KMS-11 (cell line): ENCODE measurements around the gene TOP1.

ENCODE experiments used
- H2AFZ ChIP-seq: fragments of 200-600 bp; sonication (generic); 2 replicates; pipeline ENCODE4 v1.6.1; 2016; ENCODE audit warnings: antibody characterized with exemption, mixed run types, low read depth
- H3K27ac ChIP-seq: fragments of 200-600 bp; sonication (generic); 2 replicates; pipeline ENCODE4 v1.6.1; 2016; ENCODE audit warnings: mild to moderate bottlenecking, mixed run types
- H3K27me3 ChIP-seq: fragments of 200-600 bp; sonication (generic); 2 replicates; pipeline ENCODE4 v1.6.1; 2017; ENCODE audit warnings: mild to moderate bottlenecking, low read depth, mixed run types, moderate library complexity; ENCODE audit not compliant: insufficient read depth
- H3K36me3 ChIP-seq: fragments of 200-600 bp; sonication (generic); 2 replicates; pipeline ENCODE4 v1.6.1; 2017; ENCODE audit warnings: mild to moderate bottlenecking, mixed run types; ENCODE audit not compliant: insufficient read depth
- H3K4me1 ChIP-seq: fragments of 200-600 bp; sonication (generic); 2 replicates; pipeline ENCODE4 v1.6.1; 2016; ENCODE audit warnings: mild to moderate bottlenecking, low read depth, mixed run types; ENCODE audit not compliant: poor library complexity, severe bottlenecking
- H3K4me2 ChIP-seq: fragments of 200-600 bp; sonication (generic); 2 replicates; pipeline ENCODE4 v1.7.0; 2016; ENCODE audit warnings: mild to moderate bottlenecking, mixed run types
- H3K4me3 ChIP-seq: fragments of 200-600 bp; sonication (generic); IDR thresholded peaks from 2 replicates; pipeline ENCODE4 v1.6.1; 2017; ENCODE audit warnings: low read depth, low read length, mixed read lengths; ENCODE audit not compliant: insufficient read depth
- H3K79me2 ChIP-seq: fragments of 200-600 bp; sonication (generic); 2 replicates; pipeline ENCODE4 v1.6.1; 2016; ENCODE audit warnings: low read depth, mixed run types; ENCODE audit not compliant: insufficient read depth
- H3K9ac ChIP-seq: fragments of 200-600 bp; sonication (generic); 2 replicates; pipeline ENCODE4 v1.6.1; 2016; ENCODE audit warnings: mild to moderate bottlenecking, mixed run types
- H4K20me1 ChIP-seq: fragments of 200-600 bp; sonication (generic); 2 replicates; pipeline ENCODE4 v1.6.1; 2016; ENCODE audit warnings: mild to moderate bottlenecking, mixed run types; ENCODE audit not compliant: insufficient read depth
- CTCF ChIP-seq: fragments of 200-600 bp; sonication (generic); conservative IDR thresholded peaks from 2 replicates; pipeline ENCODE4 v1.6.1; 2017; ENCODE audit warnings: low read depth, mild to moderate bottlenecking, antibody characterized with exemption, low read length, moderate library complexity, mixed read lengths

The TOP1 gene

GRCh38 chr20:41159547-41159946, 130.9 kb downstream of the TOP1 start:
- no peaks in the 10 kb centered on the region for H3K79me2 ChIP-seq
- no peaks in the 10 kb centered on the region for H3K27me3 ChIP-seq
- no peak overlapping the region for H3K4me2 ChIP-seq
- H3K9ac ChIP-seq: no peak overlapping the region
- no peak for TF ChIP-seq CTCF
- H3K27ac ChIP-seq: no peak overlapping the region
- H3K4me1 ChIP-seq: peaks cover 34% of the 10 kb centered on the region
- no peak overlapping the region for H2AFZ ChIP-seq
- no peaks in the 10 kb centered on the region for H3K36me3 ChIP-seq
- no peaks in the 10 kb centered on the region for H4K20me1 ChIP-seq
- H3K4me3 ChIP-seq: no peak overlapping the region

- no peak for TF ChIP-seq CTCF
- H3K79me2 ChIP-seq: no peaks in the 10 kb centered on the region
- no peaks in the 10 kb centered on the region for H3K36me3 ChIP-seq
- H3K9ac ChIP-seq: no peak overlapping the region
- H3K4me2 ChIP-seq: no peak overlapping the region
- no peak overlapping the region for H3K27ac ChIP-seq
- no peaks in the 10 kb centered on the region for H3K27me3 ChIP-seq
- H3K4me1 ChIP-seq: peaks cover 30% of the 10 kb centered on the region
- H3K4me3 ChIP-seq: no peak overlapping the region
- H4K20me1 ChIP-seq: no peaks in the 10 kb centered on the region
- no peak overlapping the region for H2AFZ ChIP-seq
Measured at GRCh38 chr20:41160686-41161085, 132.1 kb downstream of the TOP1 start.

- H3K4me1 ChIP-seq: peaks cover 27% of the 10 kb centered on the region
Measured at GRCh38 chr20:41161886-41162285, 133.3 kb downstream of the TOP1 start.

GRCh38 chr20:41162396-41162795, 133.8 kb downstream of the TOP1 start:
- Histone ChIP-seq H3K4me1 (peaks cover 28% of the 10 kb centered on the region), H4K20me1 (no peaks in the 10 kb centered on the region), H3K27ac (no peak overlapping the region), H3K79me2 (no peaks in the 10 kb centered on the region), H3K9ac (no peak overlapping the region), H3K36me3 (no peaks in the 10 kb centered on the region), H3K4me2 (no peak overlapping the region), H3K27me3 (no peaks in the 10 kb centered on the region), H2AFZ (no peak overlapping the region), H3K4me3 (no peak overlapping the region)
- no peak for TF ChIP-seq CTCF

More at GRCh38 chr20:41161886-41162285, 133.3 kb downstream of the TOP1 start:
- Histone ChIP-seq H3K9ac (no peak overlapping the region), H4K20me1 (no peaks in the 10 kb centered on the region), H3K4me3 (no peak overlapping the region), H3K27me3 (no peaks in the 10 kb centered on the region), H3K27ac (no peak overlapping the region), H3K79me2 (no peaks in the 10 kb centered on the region), H3K36me3 (no peaks in the 10 kb centered on the region), H3K4me2 (no peak overlapping the region), H2AFZ (no peak overlapping the region)
- no peak for TF ChIP-seq CTCF

- TF ChIP-seq CTCF: no peak
- Histone ChIP-seq H3K27ac (no peak overlapping the region), H3K36me3 (no peaks in the 10 kb centered on the region), H3K79me2 (no peaks in the 10 kb centered on the region), H3K27me3 (no peaks in the 10 kb centered on the region), H2AFZ (no peak overlapping the region), H3K9ac (no peak overlapping the region), H3K4me3 (no peak overlapping the region), H3K4me1 (peaks cover 24% of the 10 kb centered on the region), H4K20me1 (no peaks in the 10 kb centered on the region), H3K4me2 (no peak overlapping the region)
Measured at GRCh38 chr20:41163821-41164220, 135.2 kb downstream of the TOP1 start.
